ENCODE measurements around the gene GPR32.
"Not testable (repeated sequence)": the region's sequence is repeated elsewhere in the genome, so short reads cannot be mapped to it uniquely, and the experiment has no call there.

The GPR32 gene

GRCh38 chr19:50777830-50778303 is 7.6 kb downstream of the GPR32 start:
- peak; percentile 76 for DNase-seq (ENCODE audit: low read depth, low spot score)
- peak overlapping the region; percentile 40 for H3K4me3 ChIP-seq (ENCODE audit: low read length)

- no peak for DNase-seq (ENCODE audit: low read depth, low spot score)
- H3K4me3 ChIP-seq (ENCODE audit: low read length): no peak overlapping the region
These were observed 8.7 kb downstream of the GPR32 start for GRCh38 chr19:50778906-50779430.

- DNase-seq (ENCODE audit: low read depth, low spot score): no peak
These were observed 9.5 kb downstream of the GPR32 start for GRCh38 chr19:50779504-50780457.

GRCh38 chr19:50780753-50781435 is 10.6 kb downstream of the GPR32 start:
- no peak for DNase-seq (ENCODE audit: low read depth, low spot score)
- no peak overlapping the region for H3K4me3 ChIP-seq (ENCODE audit: low read length)

More at GRCh38 chr19:50779504-50780457, 9.5 kb downstream of the GPR32 start:
- no peak overlapping the region for H3K4me3 ChIP-seq (ENCODE audit: low read length)

GRCh38 chr19:50783848-50784152 is 13.5 kb downstream of the GPR32 start:
- not testable (repeated sequence) for DNase-seq (ENCODE audit: low read depth, low spot score)

GRCh38 chr19:50784710-50785109 is 14.4 kb downstream of the GPR32 start:
- no peak for DNase-seq (ENCODE audit: low read depth, low spot score)
- H3K4me3 ChIP-seq (ENCODE audit: low read length): no peak overlapping the region

More at GRCh38 chr19:50783848-50784152, 13.5 kb downstream of the GPR32 start:
- H3K4me3 ChIP-seq (ENCODE audit: low read length): not testable (repeated sequence)

GRCh38 chr19:50785329-50785728 is 15.1 kb downstream of the GPR32 start:
- DNase-seq (ENCODE audit: low read depth, low spot score): no peak

GRCh38 chr19:50790396-50790795 is 20.1 kb downstream of the GPR32 start, which contains the start of gene ACP4:
TSS of gene ACP4 (plus strand) at chr19:50790415. CDS start at chr19:50790415, 0 bp downstream.
- no peak for DNase-seq (ENCODE audit: low read depth, low spot score)
- H3K4me3 ChIP-seq (ENCODE audit: low read length): no peak within 1 kb of the TSS

More at GRCh38 chr19:50785329-50785728, 15.1 kb downstream of the GPR32 start:
- no peak overlapping the region for H3K4me3 ChIP-seq (ENCODE audit: low read length)

- no peak for DNase-seq (ENCODE audit: low read depth, low spot score)
- no peak overlapping the region for H3K4me3 ChIP-seq (ENCODE audit: low read length)
These were observed 20.7 kb downstream of the GPR32 start for GRCh38 chr19:50790922-50791467.

GRCh38 chr19:50791594-50792271 is 21.5 kb downstream of the GPR32 start:
- H3K4me3 ChIP-seq (ENCODE audit: low read length): no peak overlapping the region
- DNase-seq (ENCODE audit: low read depth, low spot score): no peak

- DNase-seq (ENCODE audit: low read depth, low spot score): no peak
- H3K4me3 ChIP-seq (ENCODE audit: low read length): no peak overlapping the region
These were observed 22.3 kb downstream of the GPR32 start for GRCh38 chr19:50792272-50793250.

GRCh38 chr19:50793558-50794065 is 23.3 kb downstream of the GPR32 start:
- H3K4me3 ChIP-seq (ENCODE audit: low read length): no peak overlapping the region
- no peak for DNase-seq (ENCODE audit: low read depth, low spot score)

- DNase-seq (ENCODE audit: low read depth, low spot score): peak; percentile 54
- H3K4me3 ChIP-seq (ENCODE audit: low read length): no peak overlapping the region
These were observed 24.0 kb downstream of the GPR32 start for GRCh38 chr19:50794074-50794875.

GRCh38 chr19:50794876-50795663 is 24.8 kb downstream of the GPR32 start:
- DNase-seq (ENCODE audit: low read depth, low spot score): peak; percentile 41
- no peak overlapping the region for H3K4me3 ChIP-seq (ENCODE audit: low read length)

- H3K4me3 ChIP-seq (ENCODE audit: low read length): no peak overlapping the region
- no peak for DNase-seq (ENCODE audit: low read depth, low spot score)
These were observed 25.4 kb downstream of the GPR32 start for GRCh38 chr19:50795664-50796073.

GRCh38 chr19:50796128-50796633 is 25.9 kb downstream of the GPR32 start:
- DNase-seq (ENCODE audit: low read depth, low spot score): no peak
- H3K4me3 ChIP-seq (ENCODE audit: low read length): no peak overlapping the region
